Ovary (tissue), 3 donors: Measurements from ENCODE around the gene EFCAB6.

Experiments
- CTCF ChIP-seq, 3 donors: fragments of 450-650 bp in 2 of 3; fragments of 200-600 bp in 1 of 3; IDR thresholded peaks; one replicate each; pipeline versions ENCODE4 v1.5.1 to v1.8.0; 2016 to 2022; ENCODE audit warnings: antibody characterized with exemption in 3 of 3, mild to moderate bottlenecking in 1 of 3
- EP300 ChIP-seq: sonication (generic); formaldehyde crosslinking; IDR thresholded peaks from one replicate; pipeline ENCODE4 v1.6.1; 2017; ENCODE audit warnings: antibody characterized with exemption
- POLR2A ChIP-seq: fragments of 450-650 bp; IDR thresholded peaks from one replicate; pipeline ENCODE4 v1.6.1; 2017; ENCODE audit warnings: antibody characterized with exemption, mild to moderate bottlenecking, moderate library complexity
- donor health status: DM: no; HTN: no; CAD: no.

DNA sequence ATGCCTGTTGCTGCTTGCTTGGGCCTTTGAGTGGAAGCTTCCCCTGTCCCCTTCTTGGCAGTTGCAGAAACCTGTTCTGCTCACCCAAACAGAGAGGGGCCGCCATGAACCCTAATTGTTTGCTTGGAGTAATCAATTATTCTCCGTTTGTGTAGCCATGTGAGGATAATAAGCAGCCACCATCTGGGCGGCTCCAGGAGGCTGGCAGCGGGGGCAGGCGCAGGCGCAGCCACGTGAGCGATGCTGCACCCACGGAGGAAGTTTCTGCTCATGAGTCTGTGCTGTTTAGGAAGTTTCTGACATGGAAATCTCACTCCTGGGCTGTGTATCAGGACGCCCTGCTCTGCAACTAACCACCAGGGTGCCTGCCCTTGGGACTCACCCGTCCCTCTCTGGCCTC, 310.2 kb downstream of the EFCAB6 start:
- no peak for TF ChIP-seq CTCF (IDR thresholded peaks at IDR 0.05)
- no peak for TF ChIP-seq POLR2A
- TF ChIP-seq EP300 = no peak
